H9 (cell line): ENCODE measurements around the gene DUOX2. TPM values are rescaled to one million over a fixed set of nuclear protein-coding genes. Genes with fewer than 3 reads are reported as not detected.

Experiments used
- DNase-seq: peaks from one replicate; pipeline ENCODE4 v3.0.0-alpha.2; 2017
- H2AFZ ChIP-seq: one replicate; pipeline ENCODE4 v1.6.1; 2013; ENCODE audit warnings: mild to moderate bottlenecking, low read length, control low read depth, moderate library complexity
- H2AK5ac ChIP-seq: 2 replicates; pipeline ENCODE4 v1.6.1; 2013; ENCODE audit warnings: low read length, control low read depth, mixed read lengths; ENCODE audit not compliant: insufficient read length
- H2BK120ac ChIP-seq: one replicate; pipeline ENCODE4 v1.6.1; 2013; ENCODE audit warnings: low read depth, mild to moderate bottlenecking, low read length, control low read depth, inconsistent platforms; ENCODE audit not compliant: poor library complexity, severe bottlenecking
- H2BK12ac ChIP-seq: 2 replicates; pipeline ENCODE4 v1.6.1; 2013; ENCODE audit warnings: low read length, control low read depth, mixed read lengths, low read depth; ENCODE audit not compliant: insufficient read length
- H2BK15ac ChIP-seq: 2 replicates; pipeline ENCODE4 v1.6.1; 2013; ENCODE audit warnings: low read depth, low read length, control low read depth
- H2BK20ac ChIP-seq: one replicate; pipeline ENCODE4 v1.6.1; 2013; ENCODE audit warnings: low read depth, mild to moderate bottlenecking, low read length, control low read depth, inconsistent platforms; ENCODE audit not compliant: poor library complexity, severe bottlenecking
- H2BK5ac ChIP-seq: 2 replicates; pipeline ENCODE4 v1.6.1; 2013; ENCODE audit warnings: low read length, control low read depth, mixed read lengths; ENCODE audit not compliant: insufficient read length
- H3K14ac ChIP-seq: 2 replicates; pipeline ENCODE4 v1.6.1; 2013; ENCODE audit warnings: low read length, control low read depth; ENCODE audit not compliant: insufficient read depth
- H3K18ac ChIP-seq: 2 replicates; pipeline ENCODE4 v1.6.1; 2013; ENCODE audit warnings: low read depth, mild to moderate bottlenecking, mixed read lengths, low read length, control low read depth; ENCODE audit not compliant: insufficient read length
- H3K23ac ChIP-seq: 2 replicates; pipeline ENCODE4 v1.6.1; 2013; ENCODE audit warnings: low read length, control low read depth, mixed read lengths, low read depth; ENCODE audit not compliant: insufficient read length
- H3K23me2 ChIP-seq: 2 replicates; pipeline ENCODE4 v1.6.1; 2013; ENCODE audit warnings: low read depth, mild to moderate bottlenecking, mixed read lengths, low read length, control low read depth; ENCODE audit not compliant: insufficient read length, poor library complexity, severe bottlenecking
- H3K27ac ChIP-seq: 2 replicates; pipeline ENCODE4 v1.5.1; 2013; ENCODE audit warnings: low read length, control low read depth, mixed read lengths, low read depth; ENCODE audit not compliant: insufficient read length
- H3K27me3 ChIP-seq: 2 replicates; pipeline ENCODE4 v1.6.1; 2013; ENCODE audit warnings: low read length, control low read depth, inconsistent platforms; ENCODE audit not compliant: insufficient read depth
- H3K4ac ChIP-seq: 2 replicates; pipeline ENCODE4 v1.6.1; 2013; ENCODE audit warnings: low read depth, mild to moderate bottlenecking, control low read depth, inconsistent platforms, low read length, moderate library complexity
- H3K4me1 ChIP-seq: 2 replicates; pipeline ENCODE4 v1.6.1; 2013; ENCODE audit warnings: low read length, control low read depth, inconsistent platforms; ENCODE audit not compliant: insufficient read depth
- H3K4me2 ChIP-seq: 2 replicates; pipeline ENCODE4 v1.6.1; 2013; ENCODE audit warnings: low read length, control low read depth, mixed read lengths; ENCODE audit not compliant: insufficient read length, insufficient read depth
- H3K56ac ChIP-seq: 2 replicates; pipeline ENCODE4 v1.6.1; 2013; ENCODE audit warnings: low read depth, mild to moderate bottlenecking, mixed read lengths, low read length, control low read depth; ENCODE audit not compliant: insufficient read length
- H3K79me1 ChIP-seq: 2 replicates; pipeline ENCODE4 v1.6.1; 2013; ENCODE audit warnings: low read depth, mild to moderate bottlenecking, moderate library complexity, low read length, control low read depth, inconsistent platforms; ENCODE audit not compliant: insufficient read depth, poor library complexity, severe bottlenecking
- H3K79me2 ChIP-seq: 2 replicates; pipeline ENCODE4 v1.6.1; 2013; ENCODE audit warnings: low read length, control low read depth, inconsistent platforms; ENCODE audit not compliant: insufficient read depth
- H3K9ac ChIP-seq: 2 replicates; pipeline ENCODE4 v1.6.1; 2013; ENCODE audit warnings: low read length, control low read depth, mixed read lengths; ENCODE audit not compliant: insufficient read length; ENCODE audit errors: extremely low read depth
- H3K9me3 ChIP-seq: one replicate; pipeline ENCODE4 v1.6.1; 2013; ENCODE audit warnings: low read depth, low read length, inconsistent platforms; ENCODE audit not compliant: control insufficient read depth
- H3T11ph ChIP-seq: one replicate; pipeline ENCODE4 v1.6.1; 2013; ENCODE audit warnings: mild to moderate bottlenecking, low read length, control low read depth, inconsistent platforms
- H4K20me1 ChIP-seq: one replicate; pipeline ENCODE4 v1.6.1; 2013; ENCODE audit not compliant: control insufficient read depth, insufficient read length, insufficient read depth
- H4K5ac ChIP-seq: 2 replicates; pipeline ENCODE4 v1.6.1; 2013; ENCODE audit warnings: low read depth, mild to moderate bottlenecking, mixed read lengths, low read length, control low read depth; ENCODE audit not compliant: insufficient read length
- H4K8ac ChIP-seq: replicated peaks from 2 replicates; pipeline ENCODE4 v1.6.1; 2013; ENCODE audit warnings: low read length, control low read depth, mixed read lengths, low read depth; ENCODE audit not compliant: insufficient read length
- H4K91ac ChIP-seq: 2 replicates; pipeline ENCODE4 v1.6.1; 2013; ENCODE audit warnings: low read depth, mild to moderate bottlenecking, moderate library complexity, mixed read lengths, low read length, control low read depth; ENCODE audit not compliant: insufficient read length
- H3K27ac Mint-ChIP-seq, 3 experiments: 2 replicates in 2 of 3; 3 replicates in 1 of 3; pipeline ENCODE4 v1.8.0; 2020 to 2021; ENCODE audit warnings: mixed read lengths in 3 of 3, mild to moderate bottlenecking in 1 of 3, moderate library complexity in 1 of 3
- H3K27me3 Mint-ChIP-seq: 2 replicates; pipeline ENCODE4 v1.8.0; 2021; ENCODE audit warnings: low read depth, mild to moderate bottlenecking, moderate library complexity, mixed read lengths
- H3K36me3 Mint-ChIP-seq, 3 experiments: 2 replicates in 2 of 3; 3 replicates in 1 of 3; pipeline ENCODE4 v1.8.0; 2020 to 2021; ENCODE audit warnings: low read depth in 3 of 3, mixed read lengths in 3 of 3; ENCODE audit not compliant: insufficient read depth in 1 of 3
- H3K4me1 Mint-ChIP-seq, 2 experiments: 2 replicates each; pipeline ENCODE4 v1.8.0; 2020; ENCODE audit warnings: mixed read lengths in 2 of 2
- H3K4me3 Mint-ChIP-seq, 2 experiments: 2 replicates in 1 of 2; 3 replicates in 1 of 2; pipeline ENCODE4 v1.8.0; 2020 to 2021; ENCODE audit warnings: mild to moderate bottlenecking in 2 of 2, mixed read lengths in 2 of 2, moderate library complexity in 1 of 2
- H3K9me3 Mint-ChIP-seq, 2 experiments: 2 replicates in 1 of 2; 3 replicates in 1 of 2; pipeline ENCODE4 v1.8.0; 2020; ENCODE audit warnings: mild to moderate bottlenecking in 2 of 2, mixed read lengths in 2 of 2, moderate library complexity in 1 of 2
- CTCF ChIP-seq: fragments of 200-600 bp; sonication (generic); conservative IDR thresholded peaks from 3 replicates; pipeline ENCODE4 v1.8.0; 2021; ENCODE audit warnings: antibody characterized with exemption, mild to moderate bottlenecking
- WGBS: extraction: QIAGEN DNeasy Blood & Tissue Kit; methylation state at CpG from one replicate; pipeline ENCODE4 v1.1.7; 2013; ENCODE audit warnings: missing lambda C conversion rate, low lambda C conversion rate, mixed read lengths; ENCODE audit not compliant: insufficient read length; ENCODE audit errors: extremely low coverage; 5-methylcytosine and 5-hydroxymethylcytosine counted together
- total RNA-seq: library from RNA; stranded (reverse); gene quantifications from 2 replicates; pipeline ENCODE4 v1.2.1, GENCODE V29; 2021

The DUOX2 gene
- total RNA-seq, 1 experiment from 2014 or later, result 0.42 TPM

GRCh38 chr15:45161666-45162065, 47.7 kb upstream of the DUOX2 start:
- peaks cover 2% of the 10 kb centered on the region; the same call in 1 of the 2 replicates for H3K4me1 ChIP-seq
- H3K9me3 ChIP-seq, result no peaks in the 10 kb centered on the region
- no peak overlapping the region for H3K4me2 ChIP-seq
- no peak overlapping the region for H2BK120ac ChIP-seq
- H3K9me3 Mint-ChIP-seq, result no peaks in the 10 kb centered on the region; a peak in 1 of 5 replicates
- no peak overlapping the region for H4K8ac ChIP-seq
- no peaks in the 10 kb centered on the region for H3K79me2 ChIP-seq
- H3K56ac ChIP-seq, result no peak overlapping the region
- no peak overlapping the region for H3T11ph ChIP-seq
- no peak overlapping the region for H2AFZ ChIP-seq
- H3K4me1 Mint-ChIP-seq, result peaks cover 26 to 39% of the 10 kb centered on the region in 2 experiments
- no peaks in the 10 kb centered on the region for H3K36me3 Mint-ChIP-seq
- H3K23ac ChIP-seq, result no peak overlapping the region
- no peak overlapping the region for H2BK20ac ChIP-seq
- H4K91ac ChIP-seq, result no peak overlapping the region
- H4K20me1 ChIP-seq, result no peaks in the 10 kb centered on the region
- no peak overlapping the region for H2BK12ac ChIP-seq
- no peaks in the 10 kb centered on the region for H3K27me3 ChIP-seq
- H3K79me1 ChIP-seq, result no peaks in the 10 kb centered on the region
- H3K23me2 ChIP-seq, result no peaks in the 10 kb centered on the region
- WGBS, result no CpG with 5 or more reads among the region's 14 CpGs
- H3K27ac Mint-ChIP-seq, result peak overlapping the region in 1 of 3 experiments; percentile 57; a peak in 1 of 7 replicates
- H3K27me3 Mint-ChIP-seq, result peaks cover 15% of the 10 kb centered on the region; the same call in 1 of the 2 replicates
- H3K9ac ChIP-seq, result no peak overlapping the region
- TF ChIP-seq CTCF, result no peak
- no peak overlapping the region for H3K14ac ChIP-seq
- no peak overlapping the region for H2BK15ac ChIP-seq
- no peak overlapping the region for H2BK5ac ChIP-seq
- no peak overlapping the region for H3K4ac ChIP-seq
- H3K4me3 Mint-ChIP-seq, result no peak overlapping the region
- H3K18ac ChIP-seq, result no peak overlapping the region
- H4K5ac ChIP-seq, result no peak overlapping the region
- no peak overlapping the region for H2AK5ac ChIP-seq
- no peak for DNase-seq
- H3K27ac ChIP-seq, result no peak overlapping the region
